ENCODE data around the gene PRELID2.

GRCh38 chr5:145787996-145788395, 47.1 kb downstream of the PRELID2 start:
- TF ChIP-seq FOXM1 (IDR thresholded peaks at IDR 0.05; ENCODE audit: low read depth): no peak
- no peak for TF ChIP-seq POLR2AphosphoS5 (IDR thresholded peaks at IDR 0.05; ENCODE audit: low read depth, low read length)
- no peak for TF ChIP-seq EZH2phosphoT487 (IDR thresholded peaks at IDR 0.05; ENCODE audit: borderline replicate concordance, low read depth)
- no peak for TF ChIP-seq CHD2 (IDR thresholded peaks at IDR 0.05; ENCODE audit: low read length, partially characterized antibody)
- TF ChIP-seq USF1 (IDR thresholded peaks at IDR 0.05; ENCODE audit: borderline replicate concordance, low read depth): no peak
- no peak for TF ChIP-seq CTCF (IDR thresholded peaks at IDR 0.05)
- no peak for TF ChIP-seq MXI1 (IDR thresholded peaks at IDR 0.05; ENCODE audit: low read depth, low read length)
- TF ChIP-seq SIN3A (IDR thresholded peaks at IDR 0.05; ENCODE audit: borderline replicate concordance, low read depth, low read length): no peak
- TF ChIP-seq JUND (IDR thresholded peaks at IDR 0.05): no peak

Data from SK-N-SH (cell line).